NCI-H1436 treated with DMSO at 0.1 percent for 48 hours (cell line): ENCODE results near the gene NOC4L.
"Not testable (repeated sequence)": the region's sequence is repeated elsewhere in the genome, so short reads cannot be mapped to it uniquely, and the experiment has no call there.

Experiments used
- DNase-seq: peaks from one replicate; lab custom pipeline; 2025; lab: John Stamatoyannopoulos, UW

Gene NOC4L

GRCh38 chr12:132182206-132182710 lies 38.0 kb downstream of the NOC4L start:
- DNase-seq = no peak

DNA sequence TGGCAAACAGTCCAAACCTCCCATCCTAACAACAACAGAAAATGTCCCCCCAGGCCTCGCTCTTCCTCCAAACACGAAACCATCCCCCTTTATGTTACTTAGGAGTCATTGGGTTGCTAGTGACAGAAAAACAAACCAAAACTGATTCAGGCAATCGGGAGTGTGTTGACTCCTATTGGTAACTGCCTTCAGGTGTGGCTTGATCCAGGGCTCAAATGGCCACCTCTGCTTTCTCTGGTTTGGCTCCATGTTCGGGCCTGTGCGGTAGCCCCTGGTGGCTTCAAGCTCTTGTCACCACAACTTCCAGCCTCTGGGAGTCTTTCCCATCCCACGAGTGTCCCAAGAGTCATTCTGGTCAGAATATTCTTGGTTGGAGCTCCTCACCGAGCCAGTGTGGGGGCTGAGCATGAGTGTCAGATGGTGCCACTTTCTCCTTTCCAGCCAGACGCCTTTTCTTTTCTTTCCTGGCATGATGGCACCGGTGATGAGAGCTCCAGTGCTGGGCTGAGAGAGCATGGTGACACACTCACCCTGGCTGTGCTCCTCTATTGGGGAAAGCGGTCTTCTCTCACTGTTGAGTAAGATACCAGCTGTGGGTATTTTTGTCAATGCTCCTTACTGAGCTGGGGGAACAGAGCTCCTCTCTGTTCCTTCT lies 38.6 kb downstream of the NOC4L start:
- no peak for DNase-seq

GRCh38 chr12:132185705-132186104 lies 41.4 kb downstream of the NOC4L start:
- no peak for DNase-seq

DNA sequence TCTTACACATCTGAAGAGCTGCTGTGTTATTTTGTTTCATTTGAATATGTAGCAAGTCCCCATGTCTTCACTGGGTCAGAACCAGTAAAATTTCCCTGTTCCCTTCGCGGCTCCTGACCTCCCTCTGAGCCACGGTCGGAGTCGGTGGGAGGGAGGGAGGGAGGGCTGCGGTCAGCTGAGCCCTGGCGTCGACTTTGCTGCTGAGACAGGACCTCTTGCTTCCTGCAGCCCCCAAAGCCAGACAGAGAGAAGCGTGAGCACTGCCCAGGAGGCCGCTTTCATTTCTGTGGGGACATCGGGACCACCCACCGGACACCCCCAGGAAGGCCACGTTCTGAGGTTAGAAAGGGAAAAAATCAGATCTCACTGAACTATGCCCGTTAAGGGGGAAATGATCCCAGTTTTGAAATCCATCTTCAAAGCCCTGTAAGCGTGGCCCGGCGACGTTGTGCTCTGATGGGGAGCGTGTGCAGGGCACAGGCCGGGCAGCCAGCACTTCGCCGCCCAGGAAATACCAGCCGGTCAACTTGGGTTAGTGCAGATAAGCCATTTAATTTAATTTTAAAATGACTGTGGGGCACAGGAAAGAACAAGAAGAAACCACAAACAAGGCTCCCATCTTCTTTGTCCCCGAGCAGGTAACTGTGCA lies 42.1 kb downstream of the NOC4L start:
- DNase-seq = no peak

- DNase-seq = no peak
Observed at GRCh38 chr12:132186857-132187620, 42.8 kb downstream of the NOC4L start.

DNA sequence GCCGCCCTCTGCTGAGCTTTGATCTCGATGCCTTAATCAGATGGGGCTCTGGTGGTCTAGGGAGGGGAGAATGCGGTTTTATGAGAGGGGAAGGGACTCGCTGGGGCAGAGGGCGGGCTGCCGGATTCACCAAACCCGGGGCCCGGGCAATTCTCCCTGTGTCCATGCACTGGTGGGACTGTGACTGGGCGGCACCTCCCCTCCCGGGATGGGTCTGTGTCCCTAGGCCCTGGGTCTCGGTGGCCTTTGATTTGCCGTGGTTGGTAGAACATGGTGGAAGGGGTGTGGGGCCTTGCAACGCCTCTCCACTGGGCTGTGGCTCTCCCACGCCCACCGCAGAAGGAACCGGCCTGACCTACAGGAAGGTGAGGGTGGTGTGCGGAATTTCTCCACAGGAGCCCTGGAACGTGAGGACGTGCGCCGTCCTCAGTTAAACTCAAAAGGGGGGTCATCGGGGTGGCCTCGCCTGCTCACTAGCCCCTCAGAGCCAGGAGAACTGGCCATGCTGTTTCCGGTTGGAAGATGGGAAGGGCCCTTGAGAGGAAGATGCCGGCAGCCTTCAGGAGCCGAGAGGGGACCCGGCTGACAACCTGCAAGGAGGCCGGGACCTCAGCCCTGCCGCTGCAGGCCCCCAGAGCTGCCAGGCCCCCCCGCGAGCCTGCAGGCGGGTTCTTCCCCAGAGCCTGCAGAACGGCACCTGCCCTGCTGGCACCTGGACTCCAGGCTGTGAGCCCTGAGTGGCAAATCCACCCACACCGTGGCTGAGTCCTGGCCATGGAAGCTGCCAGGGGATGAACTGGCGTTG lies 43.6 kb downstream of the NOC4L start:
- DNase-seq = no peak

DNA sequence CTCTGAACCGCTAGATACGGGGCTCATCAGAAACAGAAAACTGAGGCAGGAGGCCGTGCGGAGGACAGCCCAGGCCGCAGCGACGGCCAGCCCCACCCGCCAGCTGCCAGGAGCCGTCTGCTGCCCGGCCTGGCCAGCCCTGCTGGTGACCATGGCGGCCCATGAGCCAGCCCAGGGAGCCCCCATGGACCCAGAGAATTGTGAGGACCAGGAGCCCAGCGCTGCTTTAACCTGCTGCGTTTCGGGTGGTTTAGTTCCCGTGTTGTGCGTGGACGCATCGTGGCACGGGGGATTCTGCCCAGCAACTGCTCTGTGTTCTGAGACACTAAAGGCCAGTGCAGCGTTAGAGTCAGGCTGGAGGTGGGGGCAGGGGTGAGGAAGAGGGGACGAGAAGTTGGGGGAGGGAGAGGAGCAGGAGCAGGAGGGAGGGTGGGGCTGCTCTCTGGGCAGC lies 44.2 kb downstream of the NOC4L start:
- no peak for DNase-seq

DNA sequence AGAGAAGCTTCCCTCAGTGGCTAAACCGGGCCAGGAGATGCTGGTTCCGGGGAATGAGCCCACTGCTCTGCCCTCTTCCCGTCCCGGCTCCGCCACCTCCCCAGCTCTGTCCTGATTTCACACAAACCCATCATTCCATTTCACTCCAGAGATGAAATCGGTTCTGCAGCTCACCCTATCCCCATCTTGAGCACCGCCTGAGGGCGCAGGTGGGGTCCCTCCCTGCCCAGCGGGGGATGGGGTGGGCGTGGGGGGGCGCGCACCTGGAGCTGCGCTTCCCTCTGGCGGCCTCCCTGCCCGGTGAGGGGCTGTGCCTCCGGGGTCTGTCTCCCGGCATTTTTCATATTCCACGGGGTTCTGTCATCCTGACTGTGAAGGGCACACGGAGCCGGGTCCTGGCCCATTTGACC lies 44.7 kb downstream of the NOC4L start:
- DNase-seq = no peak

DNA sequence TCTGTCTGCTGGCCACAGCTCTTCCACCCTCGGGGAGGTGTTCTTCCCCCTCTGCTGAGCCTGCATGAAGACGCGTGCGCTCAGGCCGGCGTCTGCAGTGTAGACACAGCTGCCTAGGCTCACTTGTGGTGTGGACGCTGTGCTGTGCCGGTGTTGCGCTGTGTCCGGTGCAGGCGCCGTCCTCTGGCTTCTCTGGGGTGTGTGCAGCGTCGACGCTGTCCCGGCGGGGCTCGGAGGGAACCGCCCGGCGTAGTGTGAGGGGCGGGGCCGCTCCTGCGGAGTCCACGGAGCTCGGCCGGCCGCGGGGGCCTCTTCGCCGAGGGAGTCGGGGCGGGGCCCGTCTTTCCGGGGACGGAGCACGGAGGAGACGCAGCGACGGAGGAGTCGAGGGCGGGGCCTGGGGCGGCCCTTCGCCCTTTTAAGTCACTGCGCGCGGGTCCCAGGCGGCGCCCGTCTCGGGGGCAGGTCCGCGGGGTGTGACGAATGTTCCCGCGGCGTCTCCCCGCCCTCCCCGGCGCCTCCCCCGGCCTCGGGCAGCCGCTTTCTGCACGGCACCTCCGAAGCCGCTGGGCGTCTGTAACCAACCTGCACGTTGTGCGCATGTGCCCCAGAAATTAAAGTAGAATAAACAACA lies 45.2 kb downstream of the NOC4L start:
- DNase-seq = peak; percentile 38

DNA sequence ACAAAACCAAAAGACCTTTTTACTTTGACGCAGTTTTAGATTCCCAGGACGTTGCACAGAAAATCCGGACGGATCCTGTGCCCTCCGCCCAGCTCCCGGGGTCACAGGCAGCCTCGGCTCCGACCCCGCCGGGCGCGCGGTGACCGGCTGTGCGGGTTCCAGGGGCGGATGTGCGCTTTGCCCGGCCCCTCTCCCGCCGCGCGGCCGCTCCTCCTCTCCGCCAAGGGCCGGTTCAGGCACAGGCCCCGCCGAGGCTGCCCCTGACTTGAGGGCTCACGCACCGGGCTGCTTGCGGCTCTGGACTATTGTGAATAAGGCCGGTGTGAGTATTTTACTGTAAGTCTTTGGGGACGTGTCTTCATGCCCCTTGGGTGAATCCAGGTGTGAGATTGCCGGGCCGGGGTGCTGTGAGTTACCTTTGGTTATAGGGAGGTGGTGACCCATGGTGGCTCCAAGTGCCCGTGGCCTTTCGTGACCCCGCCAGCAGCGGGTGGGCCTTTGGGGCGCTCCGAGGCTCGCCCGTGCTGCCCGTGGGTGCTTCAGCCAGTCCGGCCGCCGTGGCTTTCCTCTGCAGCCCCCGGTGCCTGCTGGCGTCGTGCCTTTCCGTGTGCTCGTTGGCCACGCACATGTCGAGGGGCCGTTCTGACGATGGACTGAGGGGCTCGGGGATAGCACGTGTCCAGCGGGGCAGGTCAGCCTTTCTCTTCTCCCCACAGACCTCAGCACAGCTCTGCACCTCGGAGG lies 45.9 kb downstream of the NOC4L start:
- DNase-seq = no peak

GRCh38 chr12:132190834-132191500 lies 46.7 kb downstream of the NOC4L start:
- no peak for DNase-seq

DNA sequence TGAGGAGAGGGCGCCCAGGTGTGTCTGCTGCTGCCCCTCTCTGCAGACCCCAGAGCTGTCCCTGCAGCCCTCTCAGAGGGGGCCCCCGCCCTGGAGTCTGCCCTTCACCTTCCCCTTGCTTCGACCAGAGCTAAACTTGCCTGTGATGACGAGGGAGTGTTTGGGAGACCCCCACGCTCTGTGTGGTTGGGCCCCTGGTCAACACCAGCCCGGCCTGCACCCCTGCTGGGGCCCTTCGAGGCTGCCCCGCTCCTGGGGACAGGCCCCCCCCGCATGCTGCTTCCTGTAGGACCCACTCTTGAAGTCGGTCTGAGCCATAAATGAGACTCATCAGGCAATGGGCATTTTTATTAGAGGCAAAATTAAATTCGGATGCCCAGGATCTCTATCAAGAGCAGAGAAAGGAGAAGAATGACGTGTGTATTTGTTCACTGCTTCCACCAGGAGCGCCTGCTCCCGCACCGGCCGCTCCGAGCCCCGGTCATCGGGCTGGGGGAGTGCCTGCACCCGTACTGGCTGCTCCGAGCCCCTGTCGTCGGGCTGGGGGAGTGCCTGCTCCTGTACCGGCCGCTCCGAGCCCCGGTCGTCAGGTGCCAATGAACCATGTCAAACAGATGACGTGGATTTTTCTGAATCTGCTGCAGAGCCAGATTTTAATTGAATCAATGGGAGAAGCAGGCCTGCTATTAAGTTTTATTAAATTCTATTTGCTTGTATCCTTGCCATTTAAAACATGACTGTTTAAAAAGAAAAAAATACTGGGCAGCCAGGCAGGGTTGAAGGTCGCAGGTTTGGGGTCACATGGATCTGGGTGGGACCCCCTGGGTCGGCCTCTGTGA lies 47.7 kb downstream of the NOC4L start:
- no peak for DNase-seq

DNA sequence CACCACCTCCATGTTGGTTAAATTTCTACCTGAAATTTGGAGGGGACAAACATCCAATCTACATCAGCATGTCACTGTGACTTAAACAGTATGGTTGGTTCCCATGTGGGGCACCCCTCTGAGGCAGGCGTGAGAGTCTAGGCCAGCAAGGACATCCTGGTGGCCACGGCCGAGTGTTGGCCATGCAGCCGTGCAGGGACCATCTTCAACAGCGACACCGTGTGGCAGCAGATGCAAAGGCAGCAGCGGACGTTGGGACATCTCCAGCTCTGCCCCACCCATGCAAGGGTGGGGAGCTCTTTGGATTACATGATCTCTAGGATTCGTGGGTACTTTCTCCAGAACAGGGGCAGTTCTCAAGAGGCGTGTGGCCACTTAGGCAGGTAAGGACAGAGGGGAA lies 49.8 kb downstream of the NOC4L start:
- no peak for DNase-seq

- no peak for DNase-seq
Observed at GRCh38 chr12:132194556-132194955, 50.3 kb downstream of the NOC4L start.

- not testable (repeated sequence) for DNase-seq
Observed at GRCh38 chr12:132195242-132195641, 51.0 kb downstream of the NOC4L start.

DNA sequence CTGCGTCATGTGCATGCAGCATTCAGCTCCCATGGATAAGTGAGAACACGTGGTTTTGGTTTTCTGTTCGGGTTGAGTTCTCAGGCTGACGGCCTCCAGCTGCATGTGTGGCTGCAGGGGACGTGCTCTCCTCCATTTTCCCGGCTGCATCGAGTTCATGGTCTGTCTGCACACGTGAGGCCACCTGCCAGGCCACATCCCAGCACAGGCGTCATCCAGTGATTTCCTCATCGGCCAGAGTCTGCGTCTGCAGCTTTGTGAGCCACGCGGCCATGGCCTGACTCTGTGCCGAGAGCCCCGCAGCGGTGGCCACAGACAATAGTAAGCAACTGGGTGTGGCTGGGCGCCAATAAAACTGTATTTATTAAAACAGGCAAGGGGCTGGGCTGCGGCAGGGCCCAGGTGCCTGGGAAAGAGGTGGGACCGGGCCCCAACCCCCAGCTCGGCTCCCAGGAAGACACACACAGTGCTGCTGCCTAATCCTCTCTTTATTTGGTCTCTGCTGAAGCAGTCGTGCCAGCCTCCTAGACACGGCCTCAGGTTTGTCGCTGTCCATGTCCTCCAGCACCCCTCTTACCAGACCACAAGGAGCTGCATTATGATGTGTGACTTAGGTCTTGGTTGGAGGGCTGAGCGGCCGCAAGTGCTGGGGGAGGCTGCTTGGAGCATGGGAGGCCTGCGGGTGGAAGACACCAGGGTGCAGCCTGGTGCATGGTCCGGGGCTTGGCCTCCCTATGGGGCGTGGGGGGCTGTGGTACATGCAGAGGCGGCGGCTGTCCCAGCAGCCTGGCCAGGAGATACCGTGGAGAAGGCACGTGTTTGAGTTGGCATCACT lies 52.0 kb downstream of the NOC4L start:
- DNase-seq = no peak

GRCh38 chr12:132196873-132197390 lies 52.7 kb downstream of the NOC4L start:
- no peak for DNase-seq
